Karpas-422 (cell line): Measurements from ENCODE around the gene DGKB. TPM values are rescaled to one million over a fixed set of nuclear protein-coding genes. Genes with fewer than 3 reads are reported as not detected.

Source experiments
- DNase-seq: peaks from one replicate; pipeline ENCODE4 v3.0.0-alpha.2; 2015
- H2AFZ ChIP-seq: fragments of 200-600 bp; sonication (generic); 2 replicates; pipeline ENCODE4 v1.6.1; 2014; ENCODE audit warnings: antibody characterized with exemption, low read length, mixed read lengths
- H3K27ac ChIP-seq: fragments of 200-600 bp; sonication (generic); 2 replicates; pipeline ENCODE4 v1.5.1; 2014; ENCODE audit warnings: mild to moderate bottlenecking, low read length, moderate library complexity
- H3K27me3 ChIP-seq: fragments of 200-600 bp; sonication (generic); 2 replicates; pipeline ENCODE4 v1.6.1; 2014; ENCODE audit warnings: low read length, mixed read lengths
- H3K36me3 ChIP-seq: fragments of 200-600 bp; sonication (generic); 2 replicates; pipeline ENCODE4 v1.6.1; 2014; ENCODE audit warnings: low read length, mixed read lengths; ENCODE audit not compliant: insufficient read depth
- H3K4me1 ChIP-seq: fragments of 200-600 bp; sonication (generic); 2 replicates; pipeline ENCODE4 v1.6.1; 2014; ENCODE audit warnings: mild to moderate bottlenecking, low read length, mixed read lengths
- H3K4me2 ChIP-seq: fragments of 200-600 bp; sonication (generic); 2 replicates; pipeline ENCODE4 v1.6.1; 2014; ENCODE audit warnings: low read length, low read depth, mild to moderate bottlenecking; ENCODE audit not compliant: poor library complexity, severe bottlenecking
- H3K4me3 ChIP-seq: fragments of 200-600 bp; sonication (generic); 2 replicates; pipeline ENCODE4 v1.5.1; 2014; ENCODE audit warnings: mild to moderate bottlenecking, antibody characterized with exemption, low read length, mixed read lengths
- H3K79me2 ChIP-seq: fragments of 200-600 bp; sonication (generic); 2 replicates; pipeline ENCODE4 v1.6.1; 2014; ENCODE audit warnings: mild to moderate bottlenecking, low read length, mixed read lengths
- H3K9ac ChIP-seq: fragments of 200-600 bp; sonication (generic); 2 replicates; pipeline ENCODE4 v1.6.0; 2014; ENCODE audit warnings: low read length
- H3K9me2 ChIP-seq: fragments of 200-600 bp; sonication (generic), shearing (Covaris generic); replicated peaks from 2 replicates; pipeline ENCODE4 v1.6.0; 2014; ENCODE audit warnings: mild to moderate bottlenecking, low read length, moderate library complexity; ENCODE audit not compliant: insufficient read depth
- H3K9me3 ChIP-seq: fragments of 300-700, 200-600 bp; sonication (generic); 2 replicates; pipeline ENCODE4 v1.6.1; 2014; ENCODE audit warnings: low read length, mixed read lengths
- H4K20me1 ChIP-seq: fragments of 200-600 bp; sonication (generic); 2 replicates; pipeline ENCODE4 v1.6.1; 2014; ENCODE audit warnings: mild to moderate bottlenecking, antibody characterized with exemption, low read length, low read depth; ENCODE audit not compliant: insufficient read depth
- total RNA-seq: library from RNA; depleted of rRNA; stranded (reverse); fragments of >200 nt; shearing (Covaris generic); gene quantifications from 2 replicates; pipeline ENCODE4 v1.2.3, GENCODE V29; 2014; ENCODE audit warnings: low replicate concordance

Gene DGKB
- total RNA-seq, 1 experiment from 2014 or later = not detected

DNA sequence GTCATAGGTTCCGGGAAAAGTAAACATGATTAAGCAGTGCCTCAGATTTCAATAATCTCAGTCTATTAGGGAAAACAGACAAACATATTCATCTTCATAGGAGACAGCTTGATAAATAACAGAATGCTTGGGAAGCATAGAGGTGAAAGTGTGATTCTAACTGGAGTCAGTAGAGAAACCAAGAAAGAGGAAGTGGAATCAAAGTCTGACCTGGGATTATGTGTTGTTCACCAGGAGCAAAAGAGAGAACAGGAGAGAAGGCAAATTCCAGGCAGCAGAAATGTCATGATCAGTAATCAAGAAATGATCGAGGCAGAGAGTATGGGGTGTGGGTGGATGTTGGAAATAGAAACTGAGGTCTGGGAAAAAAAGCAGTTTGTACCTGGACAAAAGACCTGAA is 43.7 kb downstream of the DGKB start:
- Histone ChIP-seq H4K20me1 (no peaks in the 10 kb centered on the region), H3K4me2 (no peak overlapping the region), H3K9me3 (peaks cover 7% of the 10 kb centered on the region), H3K9me2 (no peaks in the 10 kb centered on the region), H2AFZ (no peak overlapping the region), H3K4me3 (no peak overlapping the region), H3K27ac (no peak overlapping the region), H3K79me2 (no peaks in the 10 kb centered on the region), H3K4me1 (no peaks in the 10 kb centered on the region), H3K36me3 (no peaks in the 10 kb centered on the region), H3K27me3 (no peaks in the 10 kb centered on the region), H3K9ac (no peak overlapping the region)
- no peak for DNase-seq

- Histone ChIP-seq H4K20me1 (no peaks in the 10 kb centered on the region), H2AFZ (no peak overlapping the region), H3K36me3 (no peaks in the 10 kb centered on the region), H3K9me2 (no peaks in the 10 kb centered on the region), H3K9me3 (peaks cover 7% of the 10 kb centered on the region), H3K79me2 (no peaks in the 10 kb centered on the region), H3K9ac (no peak overlapping the region), H3K27me3 (no peaks in the 10 kb centered on the region), H3K4me1 (no peaks in the 10 kb centered on the region), H3K4me3 (no peak overlapping the region), H3K4me2 (no peak overlapping the region), H3K27ac (no peak overlapping the region)
- no peak for DNase-seq
Measured at GRCh38 chr7:14858410-14858809, 44.1 kb downstream of the DGKB start.

- H3K27ac ChIP-seq = no peak overlapping the region
- no peak overlapping the region for H3K9ac ChIP-seq
- DNase-seq = no peak
- H3K4me1 ChIP-seq = no peaks in the 10 kb centered on the region
- H3K36me3 ChIP-seq = no peaks in the 10 kb centered on the region
- no peaks in the 10 kb centered on the region for H4K20me1 ChIP-seq
- no peak overlapping the region for H3K4me3 ChIP-seq
- no peaks in the 10 kb centered on the region for H3K9me2 ChIP-seq
- H2AFZ ChIP-seq = no peak overlapping the region
- H3K4me2 ChIP-seq = no peak overlapping the region
- no peaks in the 10 kb centered on the region for H3K79me2 ChIP-seq
- H3K27me3 ChIP-seq = no peaks in the 10 kb centered on the region
- peaks cover 11% of the 10 kb centered on the region for H3K9me3 ChIP-seq
Measured at GRCh38 chr7:14855033-14855794, 47.3 kb downstream of the DGKB start.

DNA sequence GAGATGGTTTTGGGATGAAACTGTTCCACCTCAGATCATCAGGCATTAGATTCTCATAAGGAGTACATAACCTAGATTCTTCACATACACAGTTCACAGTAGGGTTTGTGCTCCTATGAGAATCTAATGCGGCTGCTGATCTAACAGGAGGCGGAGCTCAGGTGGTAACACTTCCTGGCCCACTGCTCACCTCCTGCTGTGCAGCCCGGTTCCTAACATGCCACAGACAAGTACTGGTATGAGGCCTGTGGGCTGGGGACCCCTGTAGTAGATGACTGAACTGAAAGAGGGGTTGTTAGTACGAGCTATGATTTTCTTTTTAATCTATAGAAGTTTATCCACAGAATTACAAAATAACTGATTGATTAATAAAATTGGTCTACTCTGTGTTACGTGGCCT is 48.1 kb downstream of the DGKB start:
- no peak for DNase-seq
- H3K9ac ChIP-seq = no peak overlapping the region
- no peaks in the 10 kb centered on the region for H3K4me1 ChIP-seq
- H3K4me3 ChIP-seq = no peak overlapping the region
- no peaks in the 10 kb centered on the region for H3K27me3 ChIP-seq
- H4K20me1 ChIP-seq = no peaks in the 10 kb centered on the region
- H3K4me2 ChIP-seq = no peak overlapping the region
- peaks cover 11% of the 10 kb centered on the region for H3K9me3 ChIP-seq
- H3K9me2 ChIP-seq = no peaks in the 10 kb centered on the region
- H3K27ac ChIP-seq = no peak overlapping the region
- no peaks in the 10 kb centered on the region for H3K79me2 ChIP-seq
- no peaks in the 10 kb centered on the region for H3K36me3 ChIP-seq
- H2AFZ ChIP-seq = no peak overlapping the region

- no peaks in the 10 kb centered on the region for H3K79me2 ChIP-seq
- no peaks in the 10 kb centered on the region for H3K9me2 ChIP-seq
- no peaks in the 10 kb centered on the region for H3K36me3 ChIP-seq
- no peak overlapping the region for H2AFZ ChIP-seq
- no peak overlapping the region for H3K4me2 ChIP-seq
- no peak for DNase-seq
- no peak overlapping the region for H3K9ac ChIP-seq
- H3K27ac ChIP-seq = no peak overlapping the region
- no peak overlapping the region for H3K4me3 ChIP-seq
- H3K27me3 ChIP-seq = no peaks in the 10 kb centered on the region
- H3K4me1 ChIP-seq = no peaks in the 10 kb centered on the region
- no peaks in the 10 kb centered on the region for H4K20me1 ChIP-seq
- peaks cover 11% of the 10 kb centered on the region for H3K9me3 ChIP-seq
Measured at GRCh38 chr7:14851610-14852009, 50.9 kb downstream of the DGKB start.

DNA sequence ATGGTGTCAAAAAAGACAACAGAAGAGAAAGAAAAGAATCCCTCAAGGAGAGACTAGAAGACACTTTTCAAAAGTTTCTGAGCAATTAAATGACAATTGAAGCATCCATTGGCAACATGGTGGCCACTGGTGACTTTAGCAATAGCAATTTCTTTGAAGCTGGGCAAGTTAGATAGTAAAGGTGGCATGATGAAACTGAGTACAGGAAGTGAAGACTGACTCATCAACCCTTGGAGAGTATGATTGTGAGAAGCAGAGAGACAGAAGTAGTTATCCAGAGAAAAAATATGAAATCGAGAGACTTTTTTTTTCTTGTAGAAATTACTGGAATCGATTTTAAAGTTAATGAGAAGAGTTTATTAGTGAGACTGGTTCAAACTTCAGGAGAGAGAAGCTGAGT is 52.5 kb downstream of the DGKB start:
- H3K27me3 ChIP-seq = no peaks in the 10 kb centered on the region
- no peak overlapping the region for H3K4me3 ChIP-seq
- no peak overlapping the region for H2AFZ ChIP-seq
- H3K27ac ChIP-seq = no peak overlapping the region
- no peaks in the 10 kb centered on the region for H3K36me3 ChIP-seq
- H3K9me2 ChIP-seq = no peaks in the 10 kb centered on the region
- H3K4me2 ChIP-seq = no peak overlapping the region
- DNase-seq = no peak
- H4K20me1 ChIP-seq = no peaks in the 10 kb centered on the region
- H3K9ac ChIP-seq = no peak overlapping the region
- H3K9me3 ChIP-seq = peaks cover 10% of the 10 kb centered on the region
- no peaks in the 10 kb centered on the region for H3K79me2 ChIP-seq
- H3K4me1 ChIP-seq = no peaks in the 10 kb centered on the region

- no peak overlapping the region for H3K9ac ChIP-seq
- no peak overlapping the region for H3K4me3 ChIP-seq
- H3K27ac ChIP-seq = no peak overlapping the region
- H3K4me2 ChIP-seq = no peak overlapping the region
- H3K79me2 ChIP-seq = no peaks in the 10 kb centered on the region
- DNase-seq = no peak
- H3K36me3 ChIP-seq = no peaks in the 10 kb centered on the region
- no peaks in the 10 kb centered on the region for H3K9me2 ChIP-seq
- no peaks in the 10 kb centered on the region for H3K27me3 ChIP-seq
- H3K4me1 ChIP-seq = no peaks in the 10 kb centered on the region
- H2AFZ ChIP-seq = no peak overlapping the region
- peaks cover 6% of the 10 kb centered on the region for H3K9me3 ChIP-seq
- H4K20me1 ChIP-seq = no peaks in the 10 kb centered on the region
Measured at GRCh38 chr7:14846405-14846804, 56.1 kb downstream of the DGKB start.

- Histone ChIP-seq H3K9ac (no peak overlapping the region), H3K79me2 (no peaks in the 10 kb centered on the region), H3K9me3 (peaks cover 6% of the 10 kb centered on the region), H3K9me2 (no peaks in the 10 kb centered on the region), H3K4me1 (no peaks in the 10 kb centered on the region), H4K20me1 (no peaks in the 10 kb centered on the region), H2AFZ (no peak overlapping the region), H3K36me3 (no peaks in the 10 kb centered on the region), H3K4me2 (no peak overlapping the region), H3K27ac (no peak overlapping the region), H3K27me3 (no peaks in the 10 kb centered on the region), H3K4me3 (no peak overlapping the region)
- DNase-seq = no peak
Measured at GRCh38 chr7:14843755-14844154, 58.8 kb downstream of the DGKB start.
